Skeletal muscle tissue (tissue), 4 donors: ENCODE measurements around the gene CHST9. TPM values are rescaled to one million over a fixed set of nuclear protein-coding genes. Genes with fewer than 3 reads are reported as not detected.
"Not testable (repeated sequence)": the region's sequence is repeated elsewhere in the genome, so short reads cannot be mapped to it uniquely, and the experiment has no call there.

Experiments used
- H3K27ac ChIP-seq: one replicate; pipeline ENCODE4 v1.7.0; 2013; ENCODE audit warnings: mild to moderate bottlenecking, low read depth, low read length, inconsistent platforms
- H3K27me3 ChIP-seq, 3 donors: one replicate each; pipeline ENCODE4 v1.7.0; 2013; ENCODE audit warnings: low read length in 3 of 3; ENCODE audit not compliant: control insufficient read depth in 3 of 3, insufficient read depth in 3 of 3
- H3K36me3 ChIP-seq, 3 donors: one replicate each; pipeline ENCODE4 v1.7.0; 2013; ENCODE audit warnings: low read length in 3 of 3; ENCODE audit not compliant: control insufficient read depth in 3 of 3, insufficient read depth in 3 of 3
- H3K4me1 ChIP-seq, 3 donors: one replicate each; pipeline ENCODE4 v1.7.0; 2013; ENCODE audit warnings: low read length in 3 of 3, mild to moderate bottlenecking in 3 of 3; ENCODE audit not compliant: control insufficient read depth in 3 of 3, insufficient read depth in 3 of 3
- H3K4me3 ChIP-seq, 3 donors: one replicate each; pipeline ENCODE4 v1.7.0; 2013; ENCODE audit warnings: low read length in 3 of 3
- H3K9ac ChIP-seq, 3 donors: one replicate each; pipeline ENCODE4 v1.7.0; 2013; ENCODE audit warnings: low read length in 3 of 3, mild to moderate bottlenecking in 3 of 3, moderate library complexity in 2 of 3, low read depth in 1 of 3
- H3K9me3 ChIP-seq, 3 donors: one replicate each; pipeline ENCODE4 v1.7.0; 2013; ENCODE audit warnings: low read length in 3 of 3; ENCODE audit not compliant: control insufficient read depth in 3 of 3
- total RNA-seq: library from RNA; depleted of rRNA; stranded (reverse); fragments of >200 nt; gene quantifications from one replicate; pipeline ENCODE4 v1.2.3, GENCODE V29; 2014
- donor health status: Osteomylitis.

Gene CHST9
- total RNA-seq: 0.52 TPM

- Histone ChIP-seq H3K9me3 (no peaks in the 10 kb centered on the region), H3K4me1 (no peaks in the 10 kb centered on the region), H3K27me3 (peaks cover 6 to 19% (median 14%) of the 10 kb centered on the region in 3 donors), H3K36me3 (no peaks in the 10 kb centered on the region), H3K9ac (no peak within 1 kb of the TSS), H3K27ac (no peak within 1 kb of the TSS), H3K4me3 (peak within 1 kb of the TSS in 2 of 3 donors; percentile 36 to 43)
Observed at GRCh38 chr18:27185025-27185763, at the start of gene CHST9. Gene CHST9, minus strand, starts transcription at chr18:27185308. Its CDS starts 42,499 bp downstream, at chr18:27142809.

- H3K27me3 ChIP-seq, H3K9ac ChIP-seq, H3K4me1 ChIP-seq, H3K4me3 ChIP-seq, H3K36me3 ChIP-seq, H3K27ac ChIP-seq, H3K9me3 ChIP-seq: not testable (repeated sequence)
Observed at GRCh38 chr18:27232355-27232754, 47.2 kb upstream of the CHST9 start.

DNA sequence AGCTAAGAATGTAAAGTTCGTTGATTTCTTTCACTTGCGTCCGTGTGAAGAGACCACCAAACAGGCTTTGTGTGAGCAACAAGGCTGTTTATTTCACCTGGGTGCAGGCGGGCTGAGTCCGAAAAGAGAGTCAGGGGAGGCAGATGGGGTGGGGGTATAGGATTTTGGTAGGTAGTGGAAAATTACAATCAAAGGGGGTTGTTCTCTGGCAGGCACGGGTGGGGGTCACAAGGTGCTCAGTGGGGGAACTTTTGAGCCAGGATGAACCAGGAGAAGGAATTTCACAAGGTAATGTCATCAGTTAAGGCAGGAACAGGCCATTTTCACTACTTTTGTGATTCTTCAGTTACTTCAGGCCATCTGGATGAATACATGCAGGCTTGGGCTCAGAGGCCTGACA is 46.6 kb upstream of the CHST9 start:
- H3K4me3 ChIP-seq, H3K9ac ChIP-seq, H3K27ac ChIP-seq, H3K9me3 ChIP-seq, H3K36me3 ChIP-seq, H3K4me1 ChIP-seq, H3K27me3 ChIP-seq: not testable (repeated sequence)

DNA sequence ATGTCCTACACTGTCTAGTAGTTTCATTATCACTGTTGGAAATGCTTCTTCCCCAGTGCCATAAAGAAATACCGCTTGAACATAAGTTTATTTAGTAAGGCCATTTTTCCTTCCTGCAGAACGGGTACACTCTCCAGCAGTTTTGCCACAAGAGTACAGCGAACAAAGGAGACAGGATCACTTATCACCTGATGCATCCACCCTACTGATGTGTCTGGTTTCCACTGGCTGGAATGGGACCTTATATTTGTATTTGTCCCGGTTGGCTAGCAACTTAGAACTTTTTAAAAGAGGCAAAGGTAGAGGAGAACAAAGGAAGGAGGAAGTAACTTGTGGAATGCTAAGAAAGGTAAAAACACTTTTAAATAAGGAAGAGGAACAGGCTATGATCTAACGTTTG is 46.1 kb upstream of the CHST9 start:
- H3K4me3 ChIP-seq, H3K27ac ChIP-seq, H3K4me1 ChIP-seq, H3K27me3 ChIP-seq, H3K9ac ChIP-seq, H3K9me3 ChIP-seq, H3K36me3 ChIP-seq: not testable (repeated sequence)

DNA sequence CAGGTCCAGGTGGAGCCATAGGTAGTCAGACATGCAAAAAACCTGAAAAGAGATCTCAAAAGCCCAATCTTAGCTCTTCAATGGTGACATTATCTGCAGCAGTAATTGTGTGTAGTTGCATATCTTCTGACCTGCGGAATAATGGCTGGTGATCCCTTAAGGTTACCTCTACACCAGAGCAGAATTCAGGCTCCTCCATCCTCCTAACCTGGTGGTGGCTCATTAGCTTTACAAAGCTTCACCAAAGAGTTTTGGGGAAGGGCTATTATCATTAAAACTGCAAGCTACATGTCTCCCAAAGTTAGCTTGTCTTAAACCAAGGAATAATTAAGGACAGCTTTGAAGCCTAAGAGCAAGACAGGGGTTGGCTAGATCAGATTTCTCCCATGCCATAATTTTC is 42.6 kb upstream of the CHST9 start:
- Histone ChIP-seq H3K4me3 (no peak overlapping the region), H3K36me3 (no peaks in the 10 kb centered on the region), H3K9ac (no peak overlapping the region), H3K9me3 (no peaks in the 10 kb centered on the region), H3K27me3 (no peaks in the 10 kb centered on the region), H3K27ac (no peak overlapping the region), H3K4me1 (no peaks in the 10 kb centered on the region)

- no peak overlapping the region for H3K9ac ChIP-seq
- no peaks in the 10 kb centered on the region for H3K36me3 ChIP-seq
- no peak overlapping the region for H3K27ac ChIP-seq
- no peaks in the 10 kb centered on the region for H3K9me3 ChIP-seq
- no peaks in the 10 kb centered on the region for H3K27me3 ChIP-seq
- H3K4me1 ChIP-seq: no peaks in the 10 kb centered on the region
- no peak overlapping the region for H3K4me3 ChIP-seq
Observed at GRCh38 chr18:27226556-27227075, 41.5 kb upstream of the CHST9 start.

DNA sequence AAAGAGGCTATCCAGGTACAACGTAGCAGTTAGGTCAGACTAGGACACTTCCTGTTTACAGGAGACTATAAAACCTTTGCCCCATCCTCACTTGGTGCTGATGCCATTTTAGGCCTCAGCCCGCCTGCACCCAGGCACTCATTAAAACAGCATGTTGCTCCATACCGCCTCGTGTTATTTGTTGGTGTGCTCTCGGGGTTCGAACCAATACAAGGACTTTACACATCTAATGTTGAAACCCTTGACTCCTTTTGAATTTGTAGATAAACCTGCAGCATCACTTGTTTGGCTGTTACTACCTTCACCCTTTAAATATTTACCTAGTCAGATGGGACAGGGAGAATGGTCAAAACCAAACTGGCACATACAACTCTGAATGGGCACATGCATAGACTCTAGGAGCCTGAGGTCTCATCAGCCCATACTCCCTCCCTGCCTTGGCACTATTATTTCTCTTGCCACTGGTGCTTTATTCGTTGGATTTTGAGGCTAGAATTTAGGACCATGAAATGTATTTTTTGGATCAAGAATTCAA is 40.9 kb upstream of the CHST9 start:
- Histone ChIP-seq H3K9me3 (no peaks in the 10 kb centered on the region), H3K4me1 (no peaks in the 10 kb centered on the region), H3K36me3 (no peaks in the 10 kb centered on the region), H3K27me3 (no peaks in the 10 kb centered on the region), H3K27ac (no peak overlapping the region), H3K9ac (no peak overlapping the region), H3K4me3 (no peak overlapping the region)

DNA sequence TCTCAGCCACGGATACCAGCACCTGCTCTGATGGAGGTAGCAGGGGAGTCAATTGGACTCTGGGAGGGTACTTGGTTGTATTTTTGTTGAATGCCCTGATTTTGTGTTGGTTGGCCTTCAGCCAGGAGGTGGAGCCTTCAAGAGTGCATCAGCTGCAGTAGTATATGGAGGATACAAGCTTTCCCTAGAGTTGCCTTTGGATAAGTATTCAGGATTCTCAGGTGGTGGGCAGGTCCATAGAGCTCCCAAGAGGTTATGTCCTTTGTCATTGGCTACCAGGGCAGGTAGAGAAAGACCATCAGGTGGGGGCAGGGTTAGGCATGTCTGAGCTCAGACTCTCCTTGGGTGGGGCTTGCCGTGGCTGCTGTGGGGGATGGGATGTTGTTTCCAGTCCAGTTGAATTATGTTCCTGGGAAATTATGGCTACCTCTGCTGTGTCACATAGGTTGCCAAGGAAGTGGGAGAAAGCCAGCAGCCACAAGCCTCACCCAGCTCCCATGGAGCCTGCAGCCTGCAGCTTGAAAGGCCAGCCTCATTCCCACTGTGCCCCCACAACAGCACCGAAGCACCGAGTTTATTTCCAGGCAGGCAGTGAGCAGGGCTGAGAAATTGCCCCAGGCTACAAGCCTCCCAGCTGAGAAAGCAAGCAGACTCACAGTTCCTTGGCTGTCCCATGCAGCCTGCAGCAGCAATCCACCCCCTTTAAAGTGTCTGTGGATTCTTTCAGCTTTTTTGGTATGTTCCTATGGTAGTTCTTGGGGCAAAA is 38.6 kb upstream of the CHST9 start:
- no peaks in the 10 kb centered on the region for H3K27me3 ChIP-seq
- H3K4me3 ChIP-seq: no peak overlapping the region
- H3K9me3 ChIP-seq: no peaks in the 10 kb centered on the region
- no peaks in the 10 kb centered on the region for H3K36me3 ChIP-seq
- no peak overlapping the region for H3K9ac ChIP-seq
- H3K27ac ChIP-seq: no peak overlapping the region
- no peaks in the 10 kb centered on the region for H3K4me1 ChIP-seq

- H3K27me3 ChIP-seq: no peaks in the 10 kb centered on the region
- no peaks in the 10 kb centered on the region for H3K36me3 ChIP-seq
- H3K4me1 ChIP-seq: no peaks in the 10 kb centered on the region
- no peak overlapping the region for H3K27ac ChIP-seq
- no peaks in the 10 kb centered on the region for H3K9me3 ChIP-seq
- no peak overlapping the region for H3K4me3 ChIP-seq
- no peak overlapping the region for H3K9ac ChIP-seq
Observed at GRCh38 chr18:27214831-27215230, 29.7 kb upstream of the CHST9 start.

DNA sequence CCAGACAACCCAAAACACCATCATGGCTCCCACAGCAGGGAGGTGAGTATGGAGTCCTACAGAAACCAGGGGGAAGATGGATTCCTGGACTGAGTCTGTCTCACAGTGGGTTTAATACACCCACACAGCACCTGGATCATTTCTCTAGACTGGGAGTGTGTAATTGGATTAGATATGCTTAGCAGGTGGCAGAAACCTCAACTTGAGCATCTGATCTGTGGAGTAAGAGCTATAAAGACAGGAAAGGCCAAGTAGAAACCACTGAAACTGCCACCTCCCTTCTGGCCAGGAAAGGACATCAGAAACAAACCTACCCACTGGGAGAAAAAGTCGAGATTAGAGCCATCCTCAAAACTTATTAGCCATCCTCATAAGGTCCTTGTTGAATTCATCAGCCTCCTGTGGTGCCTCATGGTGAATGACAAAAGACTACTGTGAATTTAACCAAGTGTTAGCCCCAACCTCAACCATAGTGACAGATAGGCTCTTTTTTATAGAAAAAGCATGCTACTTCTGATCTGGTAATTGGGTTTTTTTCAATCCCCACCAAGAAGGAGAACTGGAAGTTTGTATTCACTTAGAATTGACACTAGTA is 28.1 kb upstream of the CHST9 start:
- Histone ChIP-seq H3K36me3 (no peaks in the 10 kb centered on the region), H3K27me3 (no peaks in the 10 kb centered on the region), H3K4me3 (no peak overlapping the region), H3K9ac (no peak overlapping the region), H3K4me1 (no peaks in the 10 kb centered on the region), H3K27ac (no peak overlapping the region), H3K9me3 (no peaks in the 10 kb centered on the region)
